Transverse colon (tissue), 4 donors: ENCODE results near the gene SLC17A5.

Experiments
- POLR2AphosphoS5 ChIP-seq, 3 donors: sonication (generic); formaldehyde crosslinking; IDR thresholded peaks; one replicate each; pipeline ENCODE4 v1.6.1; 2016; ENCODE audit warnings: antibody characterized with exemption in 3 of 3
- TF ChIP-seq, protein P1 (sequence below), 5 experiments: fragments of 200-600 bp in 3 of 5; fragments of 450-650 bp in 2 of 5; sonication (generic) in 3 of 5; IDR thresholded peaks; 1 replicate in 2 of 5; 2 replicates in 3 of 5; pipeline ENCODE4 v1.5.1; 2016 to 2017; ENCODE audit warnings: antibody characterized with exemption in 5 of 5, inconsistent platforms in 3 of 5, mild to moderate bottlenecking in 2 of 5, moderate library complexity in 1 of 5

DNA sequence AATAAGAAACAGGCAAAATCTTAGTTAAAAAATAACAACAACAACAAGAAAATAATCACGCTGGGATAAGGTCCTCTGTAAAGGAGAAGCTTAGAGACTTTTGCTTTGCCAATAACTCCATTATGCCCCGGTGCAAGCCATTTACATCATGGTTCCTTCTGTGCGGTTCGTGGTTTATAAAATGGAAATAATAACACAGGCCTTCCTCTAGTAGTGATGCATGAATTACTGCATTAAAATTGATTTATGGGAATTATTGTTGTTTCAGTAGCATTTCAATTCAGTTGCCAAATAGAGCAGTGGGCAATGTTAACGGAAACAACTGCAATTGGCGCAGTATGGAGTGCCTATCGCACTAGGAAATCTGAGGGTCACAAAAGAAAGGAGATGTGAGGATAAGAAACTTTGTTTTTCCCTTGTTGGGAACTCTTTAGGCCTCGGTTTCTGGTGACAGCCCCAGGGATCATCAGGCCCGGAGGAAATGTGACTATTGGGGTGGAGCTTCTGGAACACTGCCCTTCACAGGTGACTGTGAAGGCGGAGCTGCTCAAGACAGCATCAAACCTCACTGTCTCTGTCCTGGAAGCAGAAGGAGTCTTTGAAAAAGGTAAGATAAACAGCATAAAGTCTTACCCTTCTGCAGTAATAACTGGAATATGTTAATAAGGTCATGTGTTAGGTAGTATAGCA lies 43.3 kb upstream of the SLC17A5 start:
- no peak for TF ChIP-seq POLR2AphosphoS5 (IDR thresholded peaks at IDR 0.05)
- TF ChIP-seq, protein P1, sequence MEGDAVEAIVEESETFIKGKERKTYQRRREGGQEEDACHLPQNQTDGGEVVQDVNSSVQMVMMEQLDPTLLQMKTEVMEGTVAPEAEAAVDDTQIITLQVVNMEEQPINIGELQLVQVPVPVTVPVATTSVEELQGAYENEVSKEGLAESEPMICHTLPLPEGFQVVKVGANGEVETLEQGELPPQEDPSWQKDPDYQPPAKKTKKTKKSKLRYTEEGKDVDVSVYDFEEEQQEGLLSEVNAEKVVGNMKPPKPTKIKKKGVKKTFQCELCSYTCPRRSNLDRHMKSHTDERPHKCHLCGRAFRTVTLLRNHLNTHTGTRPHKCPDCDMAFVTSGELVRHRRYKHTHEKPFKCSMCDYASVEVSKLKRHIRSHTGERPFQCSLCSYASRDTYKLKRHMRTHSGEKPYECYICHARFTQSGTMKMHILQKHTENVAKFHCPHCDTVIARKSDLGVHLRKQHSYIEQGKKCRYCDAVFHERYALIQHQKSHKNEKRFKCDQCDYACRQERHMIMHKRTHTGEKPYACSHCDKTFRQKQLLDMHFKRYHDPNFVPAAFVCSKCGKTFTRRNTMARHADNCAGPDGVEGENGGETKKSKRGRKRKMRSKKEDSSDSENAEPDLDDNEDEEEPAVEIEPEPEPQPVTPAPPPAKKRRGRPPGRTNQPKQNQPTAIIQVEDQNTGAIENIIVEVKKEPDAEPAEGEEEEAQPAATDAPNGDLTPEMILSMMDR (IDR thresholded peaks at IDR 0.05), result no peak
